HUDEP-2 (cell line): ENCODE data around the gene MON1A.
"Not testable (repeated sequence)": the region's sequence is repeated elsewhere in the genome, so short reads cannot be mapped to it uniquely, and the experiment has no call there.

Experiments
- DNase-seq, 76 experiments: peaks; one replicate each; lab custom pipeline; 2025; ENCODE audit not compliant: unreplicated experiment in 76 of 76; lab: John Stamatoyannopoulos, UW

Gene MON1A, protein sequence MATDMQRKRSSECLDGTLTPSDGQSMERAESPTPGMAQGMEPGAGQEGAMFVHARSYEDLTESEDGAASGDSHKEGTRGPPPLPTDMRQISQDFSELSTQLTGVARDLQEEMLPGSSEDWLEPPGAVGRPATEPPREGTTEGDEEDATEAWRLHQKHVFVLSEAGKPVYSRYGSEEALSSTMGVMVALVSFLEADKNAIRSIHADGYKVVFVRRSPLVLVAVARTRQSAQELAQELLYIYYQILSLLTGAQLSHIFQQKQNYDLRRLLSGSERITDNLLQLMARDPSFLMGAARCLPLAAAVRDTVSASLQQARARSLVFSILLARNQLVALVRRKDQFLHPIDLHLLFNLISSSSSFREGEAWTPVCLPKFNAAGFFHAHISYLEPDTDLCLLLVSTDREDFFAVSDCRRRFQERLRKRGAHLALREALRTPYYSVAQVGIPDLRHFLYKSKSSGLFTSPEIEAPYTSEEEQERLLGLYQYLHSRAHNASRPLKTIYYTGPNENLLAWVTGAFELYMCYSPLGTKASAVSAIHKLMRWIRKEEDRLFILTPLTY

DNA sequence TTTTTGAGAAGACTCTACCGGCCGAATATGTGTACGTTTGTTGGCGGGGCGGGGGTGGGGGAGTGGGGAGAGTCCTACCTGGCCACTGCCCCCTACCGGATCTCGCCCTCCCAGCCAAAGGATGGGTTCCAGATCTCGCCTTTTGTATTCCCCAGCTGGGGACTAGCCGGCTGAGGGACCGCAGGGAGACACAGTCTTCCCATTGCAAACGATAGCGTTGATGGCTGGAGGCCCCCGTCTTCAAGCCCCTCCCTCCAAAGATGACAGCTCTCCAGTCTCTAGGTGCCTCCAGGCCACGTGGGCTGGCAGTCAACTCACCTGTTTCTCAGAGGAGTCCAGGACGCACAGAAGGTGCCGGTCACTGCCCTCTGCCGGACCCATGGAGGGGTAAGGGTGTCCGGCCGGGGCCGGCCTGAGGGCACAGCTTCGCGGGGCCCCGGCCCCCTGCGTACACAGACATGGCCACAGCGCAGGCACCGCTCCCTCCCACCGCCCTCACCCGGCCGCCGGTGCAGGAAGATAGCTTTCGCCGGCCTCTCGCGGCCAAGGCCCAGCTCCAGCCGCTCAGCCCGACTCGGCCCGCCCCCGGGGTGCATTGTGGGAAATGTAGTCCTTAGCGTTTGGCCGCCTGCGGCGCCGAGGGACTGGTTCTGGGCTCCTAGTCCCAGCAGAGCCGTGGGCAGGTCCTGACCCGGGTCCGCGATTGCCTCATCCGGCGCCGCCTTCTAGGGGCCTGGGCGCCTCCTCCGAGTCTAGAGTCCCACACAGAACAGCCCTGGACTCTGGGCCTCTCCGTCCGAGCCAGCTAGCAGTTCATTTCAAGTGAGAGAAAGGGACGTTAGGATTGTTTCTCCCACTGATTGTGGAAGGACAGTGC lies at the start of gene MON1A:
MON1A (minus strand) TSS at position 521 of the 877 bp plus-strand sequence. CDS start 16,465 bp downstream, outside the sequence.
- DNase-seq, result peak in 73 of 76 experiments; percentile 58 to 95 (median 85)

DNA sequence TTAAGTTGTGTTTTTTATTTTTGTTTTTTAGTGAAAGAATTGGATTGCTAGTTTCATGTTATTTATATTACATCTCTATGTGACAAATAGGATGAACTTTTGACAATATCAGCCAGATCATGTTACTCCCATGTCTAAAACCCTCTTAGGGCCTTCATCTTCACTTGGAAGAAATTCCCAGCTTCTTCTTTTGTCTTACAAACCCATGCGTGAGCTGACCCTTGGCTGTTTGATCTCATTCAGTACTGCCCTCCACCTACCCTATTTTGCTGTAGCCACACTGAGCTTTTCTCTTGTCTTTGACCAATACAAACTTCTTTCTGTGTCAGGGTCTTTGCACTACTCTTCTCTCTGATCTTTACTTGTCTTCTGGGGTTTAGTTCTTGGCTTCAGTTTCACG lies 47.3 kb upstream of the MON1A start:
- DNase-seq, result no peak

DNA sequence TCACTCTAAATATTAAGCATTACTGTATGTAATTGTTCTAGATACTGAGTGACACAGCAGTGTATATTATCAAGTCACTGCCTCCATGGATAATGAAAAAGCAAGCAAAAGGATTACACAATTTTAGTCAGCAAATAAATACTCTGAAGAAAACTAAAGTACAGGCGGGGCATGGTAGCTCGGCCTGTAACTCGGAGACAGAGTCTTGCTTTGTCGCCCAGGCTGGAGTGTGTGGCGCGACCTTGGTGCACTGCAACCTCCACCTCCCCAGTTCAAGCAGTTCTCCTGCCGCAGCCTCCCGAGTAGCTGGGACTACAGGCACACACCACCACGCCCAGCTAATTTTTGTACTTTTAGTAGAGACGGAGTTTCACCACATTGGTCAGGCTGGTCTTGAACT lies 43.0 kb upstream of the MON1A start:
- no peak for DNase-seq

DNA sequence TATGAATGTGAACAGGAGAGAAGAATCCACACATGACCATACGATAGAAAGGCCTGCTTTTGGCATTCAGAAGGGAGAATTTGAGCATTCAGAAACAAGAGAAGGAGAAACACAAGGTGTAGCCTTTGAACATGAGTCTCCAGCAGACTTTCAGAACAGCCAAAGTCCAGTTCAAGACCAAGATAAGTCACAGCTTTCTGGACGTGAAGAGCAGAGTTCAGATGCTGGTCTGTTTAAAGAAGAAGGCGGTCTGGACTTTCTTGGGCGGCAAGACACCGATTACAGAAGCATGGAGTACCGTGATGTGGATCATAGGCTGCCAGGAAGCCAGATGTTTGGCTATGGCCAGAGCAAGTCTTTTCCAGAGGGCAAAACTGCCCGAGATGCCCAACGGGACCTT lies 38.7 kb upstream of the MON1A start:
- DNase-seq, result no peak

DNA sequence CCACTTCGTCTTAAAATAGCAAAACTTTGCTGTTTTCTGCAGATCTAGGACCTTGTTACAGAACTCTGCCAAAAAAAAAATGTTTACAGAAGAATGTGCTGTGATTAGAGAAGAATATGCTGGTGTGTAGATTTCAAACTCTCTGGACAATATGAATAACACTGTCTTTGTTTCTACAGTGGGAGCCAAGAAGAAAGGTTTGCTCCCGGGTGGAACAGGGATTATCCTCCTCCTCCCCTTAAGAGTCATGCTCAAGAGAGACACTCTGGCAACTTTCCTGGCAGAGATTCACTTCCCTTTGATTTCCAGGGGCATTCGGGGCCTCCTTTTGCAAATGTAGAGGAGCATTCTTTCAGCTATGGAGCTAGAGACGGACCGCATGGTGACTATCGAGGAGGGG lies 37.7 kb upstream of the MON1A start:
- DNase-seq, result no peak

GRCh38 chr3:49966233-49966942 lies 36.8 kb upstream of the MON1A start:
- no peak for DNase-seq

DNA sequence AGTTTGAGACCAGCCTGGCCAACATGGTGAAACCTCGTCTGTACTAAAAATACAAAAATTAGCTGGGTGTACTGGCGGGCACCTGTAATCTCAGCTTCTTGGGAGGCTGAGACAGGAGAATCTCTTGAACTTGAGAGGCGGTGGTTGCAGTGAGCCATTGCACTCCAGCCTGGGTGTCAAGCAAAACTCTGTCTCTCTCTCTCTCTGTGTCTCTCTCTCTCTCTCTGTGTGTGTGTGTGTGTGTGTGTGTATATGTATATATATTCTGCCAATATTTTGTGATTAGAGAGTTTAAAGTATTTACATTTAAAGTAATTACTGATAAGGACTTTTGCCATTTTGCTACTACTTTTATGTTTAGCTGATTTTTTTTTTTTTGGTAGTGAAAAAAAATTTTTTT lies 26.0 kb upstream of the MON1A start:
- DNase-seq, result no peak

- no peak for DNase-seq
Measured at GRCh38 chr3:49952924-49953323, 23.3 kb upstream of the MON1A start.

DNA sequence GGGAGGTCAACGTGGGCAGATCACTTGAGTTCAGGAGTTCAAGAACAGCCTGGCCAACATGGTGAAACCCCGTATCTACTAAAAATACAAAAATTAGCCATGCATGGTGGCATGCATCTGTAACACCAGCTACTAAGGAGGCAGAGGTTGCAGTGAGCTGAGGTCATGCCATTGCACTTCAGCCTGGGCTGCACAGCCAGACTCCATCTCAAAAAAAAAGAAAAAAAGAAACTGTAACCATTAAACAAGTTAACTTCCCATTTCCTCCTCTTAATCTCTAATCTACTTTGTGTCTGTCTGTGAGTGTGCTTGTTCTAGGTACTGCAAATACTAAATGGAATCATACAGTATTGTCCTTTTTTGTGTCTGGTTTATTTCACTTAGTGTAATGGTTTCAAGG lies 13.0 kb upstream of the MON1A start:
- DNase-seq, result no peak

GRCh38 chr3:49940667-49941249 lies 11.1 kb upstream of the MON1A start:
- peak in 1 of 76 experiments; percentile 2 for DNase-seq

DNA sequence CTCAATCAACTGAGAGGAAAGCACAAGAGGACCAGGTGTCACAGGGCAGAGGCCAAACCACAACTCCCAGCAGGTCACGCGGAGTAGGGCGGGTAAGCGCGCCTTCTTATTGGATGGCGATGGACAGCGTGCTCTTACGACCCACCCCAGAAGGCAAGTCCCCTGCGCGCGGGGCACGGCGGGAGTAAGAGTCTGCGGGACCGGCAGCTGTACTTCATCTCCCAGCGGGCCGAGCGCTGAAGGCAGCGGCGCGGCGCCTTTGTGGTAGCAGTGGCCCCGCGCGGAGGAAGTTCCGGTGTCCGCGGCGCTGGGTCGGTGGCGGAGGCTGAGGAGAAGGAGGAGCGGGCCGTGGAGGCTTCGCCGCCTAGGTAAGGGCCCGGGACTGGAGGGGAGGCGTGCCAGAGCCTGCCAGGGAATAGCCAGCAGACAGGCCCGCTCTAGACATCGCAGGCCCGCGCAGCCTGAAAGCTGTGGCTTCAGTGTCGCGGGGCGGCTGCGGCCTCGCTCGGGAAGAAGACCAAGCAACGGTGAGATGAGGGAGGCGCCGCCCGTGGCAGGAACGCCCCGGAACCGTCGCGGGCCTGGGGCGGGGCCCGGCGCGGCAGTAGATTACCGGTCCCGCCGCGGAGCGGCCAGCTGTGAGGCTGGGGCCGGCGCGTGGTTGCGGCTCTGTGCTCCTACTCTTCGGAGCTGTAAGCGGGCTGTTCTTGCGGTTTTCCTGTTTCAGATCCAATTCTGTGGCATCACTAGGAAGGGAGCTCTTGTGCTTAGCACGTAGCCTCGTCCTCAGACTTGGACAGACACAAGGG lies 10.5 kb upstream of the MON1A start, which contains the start of gene RBM6:
RBM6 (plus strand) TSS at position 293 of the 809 bp plus-strand sequence. CDS start 22,492 bp downstream, outside the sequence.
- DNase-seq, result peak in 75 of 76 experiments; percentile 29 to 96 (median 93)

DNA sequence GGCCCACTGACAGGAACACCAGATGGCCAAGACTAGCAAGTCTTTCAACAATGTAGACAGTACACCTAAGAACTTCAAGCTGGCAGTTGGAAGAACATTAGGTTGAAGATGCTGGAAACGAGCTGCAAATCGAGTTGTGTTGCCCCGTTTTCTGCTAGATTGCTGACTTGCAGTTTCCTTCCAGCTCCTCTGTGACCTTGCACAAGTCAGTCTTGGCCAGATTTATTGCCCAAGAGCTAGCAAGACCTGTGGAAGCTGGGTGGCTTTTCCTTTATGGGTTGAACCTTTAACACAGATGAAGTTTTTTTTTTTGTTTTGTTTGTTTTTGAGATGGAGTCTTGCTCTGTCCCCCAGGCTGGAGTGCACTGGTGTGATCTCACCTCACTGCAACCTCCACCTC lies 7.5 kb upstream of the MON1A start:
- DNase-seq, result no peak

GRCh38 chr3:49932281-49932680 lies 2.7 kb upstream of the MON1A start:
- not testable (repeated sequence) for DNase-seq

DNA sequence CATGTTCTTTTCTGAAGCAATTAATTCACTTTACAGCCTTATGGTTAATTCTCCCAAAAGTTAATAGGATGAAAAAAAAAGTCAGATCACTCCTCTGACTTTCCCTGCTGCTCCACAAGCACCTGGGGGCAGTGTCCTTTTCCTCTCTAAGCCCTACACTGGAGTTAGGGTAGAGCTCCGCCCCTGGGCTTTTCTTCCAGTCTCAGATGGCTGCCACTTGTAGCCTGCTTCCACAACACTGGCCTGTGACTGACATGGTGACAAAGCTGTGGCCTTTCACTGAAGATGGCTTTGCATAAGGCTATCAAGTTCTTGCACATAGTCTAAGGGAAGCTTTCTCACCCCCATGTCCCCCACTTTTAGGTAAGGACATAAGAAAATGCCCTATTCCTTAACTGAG lies 1.3 kb upstream of the MON1A start:
- DNase-seq, result peak in 13 of 76 experiments; percentile 4 to 34 (median 14)

- no peak for DNase-seq
Measured at GRCh38 chr3:49930168-49930690, 618 bp upstream of the MON1A start.

GRCh38 chr3:49928481-49929017 lies 1.1 kb downstream of the MON1A start:
- no peak for DNase-seq

DNA sequence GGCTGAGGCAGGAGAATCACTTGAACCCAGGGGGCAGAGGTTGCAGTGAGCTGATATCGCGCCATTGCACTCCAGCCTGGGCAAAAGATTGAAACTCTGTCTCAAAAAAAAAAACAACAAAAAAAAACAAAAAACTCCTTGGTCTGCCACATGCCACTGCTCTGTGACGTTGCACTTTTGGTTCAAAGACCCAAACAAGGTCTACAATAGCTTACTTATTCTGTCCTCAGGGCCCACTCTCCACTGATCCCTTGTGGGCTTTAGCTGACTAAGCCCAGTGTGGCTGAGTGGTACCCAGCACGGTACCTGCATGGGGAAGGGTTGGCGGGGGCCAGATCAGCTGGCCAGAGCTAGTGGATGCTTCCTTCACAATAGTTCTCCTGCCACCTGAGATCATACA lies 1.8 kb downstream of the MON1A start:
- no peak for DNase-seq

- no peak for DNase-seq
Measured at GRCh38 chr3:49926117-49926728, 3.4 kb downstream of the MON1A start.
